ENCODE results near the gene SNX20.

SNX20 gene

DNA sequence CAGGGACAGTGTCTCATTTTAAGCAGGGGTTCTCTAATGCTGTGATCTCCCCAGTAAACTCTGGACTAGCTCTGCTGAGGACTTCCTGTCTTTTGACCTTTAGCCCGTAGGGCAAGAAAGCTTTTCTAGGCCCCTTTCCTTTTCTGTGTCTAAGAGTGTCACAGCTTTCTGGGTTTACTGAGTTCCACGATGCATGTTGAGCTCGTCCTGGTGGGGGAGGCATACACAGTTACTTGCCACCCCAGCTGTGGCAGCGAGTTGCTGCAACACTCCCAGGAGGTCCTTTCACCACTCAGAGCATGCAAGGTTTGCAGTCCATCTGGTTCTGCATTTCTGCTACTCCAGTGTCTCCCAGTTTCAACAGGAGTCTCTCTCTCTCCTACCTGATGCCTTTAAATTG lies 36.0 kb upstream of the SNX20 start:
- no peaks in the 10 kb centered on the region for H3F3A ChIP-seq (ENCODE audit: insufficient read depth)
- no peaks in the 10 kb centered on the region for H3K27me3 ChIP-seq (ENCODE audit: low read length)

DNA sequence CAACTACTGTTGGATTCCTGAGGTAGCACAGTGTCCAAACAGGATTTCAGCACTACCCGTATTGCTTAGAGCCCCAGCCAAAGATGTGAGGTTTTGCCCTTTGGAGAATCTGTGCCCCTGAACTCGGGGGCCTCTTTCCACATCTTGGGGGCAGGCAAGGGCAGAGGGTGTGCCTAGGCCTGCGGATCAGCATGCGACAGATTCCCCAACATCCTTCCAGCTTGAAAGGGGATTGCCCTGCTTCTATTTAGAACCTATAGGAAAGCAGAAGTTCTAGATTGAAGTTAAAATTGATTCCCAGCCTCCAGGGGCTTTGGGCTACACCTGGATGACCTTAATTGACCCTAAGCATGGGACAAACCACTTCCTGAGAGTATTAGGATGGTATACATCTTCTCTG lies 31.8 kb upstream of the SNX20 start:
- H3K4me2 ChIP-seq (ENCODE audit: low read depth, low read length, poor library complexity, severe bottlenecking) = no peak overlapping the region
- H4K20me1 ChIP-seq (ENCODE audit: low read depth, low read length) = no peaks in the 10 kb centered on the region
- no peaks in the 10 kb centered on the region for H3K79me2 ChIP-seq (ENCODE audit: insufficient read depth, low read length)
- H3K27ac ChIP-seq (ENCODE audit: low read depth, low read length) = no peak overlapping the region
- TF ChIP-seq, protein P1, sequence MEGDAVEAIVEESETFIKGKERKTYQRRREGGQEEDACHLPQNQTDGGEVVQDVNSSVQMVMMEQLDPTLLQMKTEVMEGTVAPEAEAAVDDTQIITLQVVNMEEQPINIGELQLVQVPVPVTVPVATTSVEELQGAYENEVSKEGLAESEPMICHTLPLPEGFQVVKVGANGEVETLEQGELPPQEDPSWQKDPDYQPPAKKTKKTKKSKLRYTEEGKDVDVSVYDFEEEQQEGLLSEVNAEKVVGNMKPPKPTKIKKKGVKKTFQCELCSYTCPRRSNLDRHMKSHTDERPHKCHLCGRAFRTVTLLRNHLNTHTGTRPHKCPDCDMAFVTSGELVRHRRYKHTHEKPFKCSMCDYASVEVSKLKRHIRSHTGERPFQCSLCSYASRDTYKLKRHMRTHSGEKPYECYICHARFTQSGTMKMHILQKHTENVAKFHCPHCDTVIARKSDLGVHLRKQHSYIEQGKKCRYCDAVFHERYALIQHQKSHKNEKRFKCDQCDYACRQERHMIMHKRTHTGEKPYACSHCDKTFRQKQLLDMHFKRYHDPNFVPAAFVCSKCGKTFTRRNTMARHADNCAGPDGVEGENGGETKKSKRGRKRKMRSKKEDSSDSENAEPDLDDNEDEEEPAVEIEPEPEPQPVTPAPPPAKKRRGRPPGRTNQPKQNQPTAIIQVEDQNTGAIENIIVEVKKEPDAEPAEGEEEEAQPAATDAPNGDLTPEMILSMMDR (IDR thresholded peaks at IDR 0.05; ENCODE audit: insufficient read depth, low read length, poor library complexity, severe bottlenecking) = no peak
- TF ChIP-seq EZH2phosphoT487 (conservative IDR thresholded peaks at IDR 0.05; ENCODE audit: low read length) = no peak
- no peaks in the 10 kb centered on the region for H3F3A ChIP-seq (ENCODE audit: insufficient read depth)
- H3K9me3 ChIP-seq (ENCODE audit: insufficient read depth, low read length) = no peaks in the 10 kb centered on the region
- no peaks in the 10 kb centered on the region for H3K9me2 ChIP-seq (replicated peaks; ENCODE audit: insufficient read depth, low read length)
- no peaks in the 10 kb centered on the region for H3K27me3 ChIP-seq (ENCODE audit: low read length)
- H3K9ac ChIP-seq (ENCODE audit: low read length) = no peak overlapping the region
- no peak overlapping the region for H2AFZ ChIP-seq (ENCODE audit: low read depth, low read length, severe bottlenecking)
- H3K4me3 ChIP-seq (ENCODE audit: insufficient read depth, low read length, poor library complexity, severe bottlenecking) = no peak overlapping the region
- H3K36me3 ChIP-seq (ENCODE audit: low read length) = no peaks in the 10 kb centered on the region

More for the DNA sequence above, 36.0 kb upstream of the SNX20 start:
- no peak overlapping the region for H3K27ac ChIP-seq (ENCODE audit: low read depth, low read length)
- H3K4me2 ChIP-seq (ENCODE audit: low read depth, low read length, poor library complexity, severe bottlenecking) = no peak overlapping the region
- H3K79me2 ChIP-seq (ENCODE audit: insufficient read depth, low read length) = no peaks in the 10 kb centered on the region
- no peaks in the 10 kb centered on the region for H3K36me3 ChIP-seq (ENCODE audit: low read length)
- no peak overlapping the region for H3K9ac ChIP-seq (ENCODE audit: low read length)
- no peak overlapping the region for H2AFZ ChIP-seq (ENCODE audit: low read depth, low read length, severe bottlenecking)
- no peak for TF ChIP-seq EZH2phosphoT487 (conservative IDR thresholded peaks at IDR 0.05; ENCODE audit: low read length)
- TF ChIP-seq, protein P1 (IDR thresholded peaks at IDR 0.05; ENCODE audit: insufficient read depth, low read length, poor library complexity, severe bottlenecking) = no peak
- no peaks in the 10 kb centered on the region for H3K9me2 ChIP-seq (replicated peaks; ENCODE audit: insufficient read depth, low read length)
- H3K9me3 ChIP-seq (ENCODE audit: insufficient read depth, low read length) = no peaks in the 10 kb centered on the region
- no peak overlapping the region for H3K4me3 ChIP-seq (ENCODE audit: insufficient read depth, low read length, poor library complexity, severe bottlenecking)
- H4K20me1 ChIP-seq (ENCODE audit: low read depth, low read length) = no peaks in the 10 kb centered on the region

DNA sequence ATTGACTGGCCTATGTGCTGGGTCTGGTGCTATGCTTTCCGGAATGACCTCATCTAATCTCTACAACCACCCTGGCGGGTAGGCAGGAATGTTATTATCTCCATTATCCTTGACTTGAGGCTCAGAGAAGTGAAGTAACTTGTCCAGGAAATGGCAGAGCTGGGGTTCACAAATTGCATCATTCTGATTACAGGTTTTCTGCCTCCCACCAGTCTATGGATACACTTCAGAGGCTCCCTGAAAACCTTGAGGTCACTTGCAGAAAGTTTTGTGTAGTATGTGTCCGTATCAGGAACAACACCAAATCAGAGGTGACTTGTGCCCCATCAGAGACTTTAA lies 31.4 kb upstream of the SNX20 start:
- H3K9me3 ChIP-seq (ENCODE audit: insufficient read depth, low read length) = no peaks in the 10 kb centered on the region
- no peak overlapping the region for H3K4me2 ChIP-seq (ENCODE audit: low read depth, low read length, poor library complexity, severe bottlenecking)
- TF ChIP-seq EZH2phosphoT487 (conservative IDR thresholded peaks at IDR 0.05; ENCODE audit: low read length) = no peak
- TF ChIP-seq, protein P1 (IDR thresholded peaks at IDR 0.05; ENCODE audit: insufficient read depth, low read length, poor library complexity, severe bottlenecking) = no peak
- H3K9me2 ChIP-seq (replicated peaks; ENCODE audit: insufficient read depth, low read length) = no peaks in the 10 kb centered on the region
- no peaks in the 10 kb centered on the region for H3K79me2 ChIP-seq (ENCODE audit: insufficient read depth, low read length)
- H3K4me3 ChIP-seq (ENCODE audit: insufficient read depth, low read length, poor library complexity, severe bottlenecking) = no peak overlapping the region
- no peaks in the 10 kb centered on the region for H3F3A ChIP-seq (ENCODE audit: insufficient read depth)
- H3K27me3 ChIP-seq (ENCODE audit: low read length) = no peaks in the 10 kb centered on the region
- no peak overlapping the region for H2AFZ ChIP-seq (ENCODE audit: low read depth, low read length, severe bottlenecking)
- H3K27ac ChIP-seq (ENCODE audit: low read depth, low read length) = no peak overlapping the region
- no peaks in the 10 kb centered on the region for H4K20me1 ChIP-seq (ENCODE audit: low read depth, low read length)
- H3K9ac ChIP-seq (ENCODE audit: low read length) = no peak overlapping the region
- H3K36me3 ChIP-seq (ENCODE audit: low read length) = no peaks in the 10 kb centered on the region

Measured in SU-DHL-6 (cell line).